Uterus (tissue), 2 donors: ENCODE measurements around the gene TRIM28.

Source experiments
- POLR2A ChIP-seq, 2 donors: fragments of 450-650 bp; IDR thresholded peaks; one replicate each; pipeline ENCODE4 v1.6.1; 2016; ENCODE audit warnings: antibody characterized with exemption in 2 of 2, mild to moderate bottlenecking in 1 of 2, moderate library complexity in 1 of 2
- TF ChIP-seq, protein P1 (sequence below), 4 experiments: fragments of 200-600 bp in 2 of 4; fragments of 450-650 bp in 2 of 4; sonication (generic) in 2 of 4; IDR thresholded peaks; one replicate each; pipeline ENCODE4 v1.5.1; 2016 to 2019; ENCODE audit warnings: antibody characterized with exemption in 4 of 4, mild to moderate bottlenecking in 2 of 4, moderate library complexity in 1 of 4

DNA sequence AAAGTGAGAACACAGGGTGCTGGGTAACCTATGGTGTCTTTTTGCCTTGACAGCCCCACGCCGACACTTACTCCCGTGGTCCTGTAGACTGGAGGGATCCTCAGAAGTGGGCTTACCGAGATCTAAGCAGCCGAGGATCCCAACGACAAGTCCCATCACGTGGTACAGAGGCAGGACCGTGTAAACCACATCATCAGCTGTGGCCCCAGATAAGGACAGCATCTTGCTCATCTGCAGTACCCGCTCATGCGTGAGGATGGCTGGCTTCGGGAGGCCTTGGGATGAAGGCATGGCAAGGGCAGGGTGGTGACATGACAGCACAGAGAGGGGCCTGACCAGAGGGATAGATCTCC, 34.2 kb upstream of the TRIM28 start:
- no peak for TF ChIP-seq POLR2A (IDR thresholded peaks at IDR 0.05)
- TF ChIP-seq, protein P1, sequence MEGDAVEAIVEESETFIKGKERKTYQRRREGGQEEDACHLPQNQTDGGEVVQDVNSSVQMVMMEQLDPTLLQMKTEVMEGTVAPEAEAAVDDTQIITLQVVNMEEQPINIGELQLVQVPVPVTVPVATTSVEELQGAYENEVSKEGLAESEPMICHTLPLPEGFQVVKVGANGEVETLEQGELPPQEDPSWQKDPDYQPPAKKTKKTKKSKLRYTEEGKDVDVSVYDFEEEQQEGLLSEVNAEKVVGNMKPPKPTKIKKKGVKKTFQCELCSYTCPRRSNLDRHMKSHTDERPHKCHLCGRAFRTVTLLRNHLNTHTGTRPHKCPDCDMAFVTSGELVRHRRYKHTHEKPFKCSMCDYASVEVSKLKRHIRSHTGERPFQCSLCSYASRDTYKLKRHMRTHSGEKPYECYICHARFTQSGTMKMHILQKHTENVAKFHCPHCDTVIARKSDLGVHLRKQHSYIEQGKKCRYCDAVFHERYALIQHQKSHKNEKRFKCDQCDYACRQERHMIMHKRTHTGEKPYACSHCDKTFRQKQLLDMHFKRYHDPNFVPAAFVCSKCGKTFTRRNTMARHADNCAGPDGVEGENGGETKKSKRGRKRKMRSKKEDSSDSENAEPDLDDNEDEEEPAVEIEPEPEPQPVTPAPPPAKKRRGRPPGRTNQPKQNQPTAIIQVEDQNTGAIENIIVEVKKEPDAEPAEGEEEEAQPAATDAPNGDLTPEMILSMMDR (IDR thresholded peaks at IDR 0.05): no peak
